ENCODE results near the gene COX7A2. TPM values are rescaled to one million over a fixed set of nuclear protein-coding genes. Genes with fewer than 3 reads are reported as not detected.

COX7A2 gene
- polyA plus RNA-seq, 1 donor (not counting 4 experiments of a cell fraction or from before 2014, with no cell fraction given) = 474 TPM

GRCh38 chr6:75209184-75209723, 34.3 kb downstream of the COX7A2 start:
- no peaks in the 10 kb centered on the region for H3K9me3 ChIP-seq (ENCODE audit: control insufficient read depth, low read depth, low read length)
- H3K9ac ChIP-seq (ENCODE audit: control insufficient read depth, extremely low read depth, insufficient read depth, low read length) = no peak overlapping the region
- H3K4me3 ChIP-seq (ENCODE audit: control insufficient read depth in 2 of 3, extremely low read depth in 1 of 3, insufficient read depth in 2 of 3, low read depth in 1 of 3, low read length in 3 of 3) = no peak overlapping the region
- no peaks in the 10 kb centered on the region for H4K20me1 ChIP-seq (ENCODE audit: control insufficient read depth, extremely low read depth, insufficient read depth, low read length)
- no peak overlapping the region for H3K4me2 ChIP-seq (ENCODE audit: control insufficient read depth, extremely low read depth, insufficient read depth, low read depth, low read length)
- H2AFZ ChIP-seq (ENCODE audit: control insufficient read depth, low read length) = no peak overlapping the region
- H3K36me3 ChIP-seq (ENCODE audit: control insufficient read depth in 2 of 2, extremely low read depth in 1 of 2, insufficient read depth in 2 of 2, low read length in 2 of 2) = no peaks in the 10 kb centered on the region
- no peak for FAIRE-seq
- H3K4me1 ChIP-seq (ENCODE audit: control insufficient read depth, extremely low read depth, insufficient read depth, low read length) = peaks cover 9% of the 10 kb centered on the region
- H3K27me3 ChIP-seq (ENCODE audit: control insufficient read depth, extremely low read depth, insufficient read depth, low read length) = no peaks in the 10 kb centered on the region
- peaks cover 12% of the 10 kb centered on the region for H3K79me2 ChIP-seq (ENCODE audit: control insufficient read depth, insufficient read depth, low read length)
- no peaks in the 10 kb centered on the region for H3K9me1 ChIP-seq (ENCODE audit: control insufficient read depth, extremely low read depth, insufficient read depth, low read length)
- DNase-seq (ENCODE audit: low read depth, low spot score) = no peak
- dilution Hi-C loops (cut with MboI; ENCODE audit: extremely low pct_ligation_motif_present, low sequenced_read_pairs) = no loop called here
- TF ChIP-seq EZH2 (IDR thresholded peaks at IDR 0.05; ENCODE audit: low read length) = no peak
- TF ChIP-seq, protein P1, sequence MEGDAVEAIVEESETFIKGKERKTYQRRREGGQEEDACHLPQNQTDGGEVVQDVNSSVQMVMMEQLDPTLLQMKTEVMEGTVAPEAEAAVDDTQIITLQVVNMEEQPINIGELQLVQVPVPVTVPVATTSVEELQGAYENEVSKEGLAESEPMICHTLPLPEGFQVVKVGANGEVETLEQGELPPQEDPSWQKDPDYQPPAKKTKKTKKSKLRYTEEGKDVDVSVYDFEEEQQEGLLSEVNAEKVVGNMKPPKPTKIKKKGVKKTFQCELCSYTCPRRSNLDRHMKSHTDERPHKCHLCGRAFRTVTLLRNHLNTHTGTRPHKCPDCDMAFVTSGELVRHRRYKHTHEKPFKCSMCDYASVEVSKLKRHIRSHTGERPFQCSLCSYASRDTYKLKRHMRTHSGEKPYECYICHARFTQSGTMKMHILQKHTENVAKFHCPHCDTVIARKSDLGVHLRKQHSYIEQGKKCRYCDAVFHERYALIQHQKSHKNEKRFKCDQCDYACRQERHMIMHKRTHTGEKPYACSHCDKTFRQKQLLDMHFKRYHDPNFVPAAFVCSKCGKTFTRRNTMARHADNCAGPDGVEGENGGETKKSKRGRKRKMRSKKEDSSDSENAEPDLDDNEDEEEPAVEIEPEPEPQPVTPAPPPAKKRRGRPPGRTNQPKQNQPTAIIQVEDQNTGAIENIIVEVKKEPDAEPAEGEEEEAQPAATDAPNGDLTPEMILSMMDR (optimal IDR thresholded peaks at IDR 0.05 in 1 of 3, IDR thresholded peaks at IDR 0.05 in 1 of 3, conservative IDR thresholded peaks at IDR 0.05 in 1 of 3; ENCODE audit: extremely low read depth in 1 of 3, insufficient read depth in 2 of 3, low read length in 3 of 3) = no peak
- H3K27ac ChIP-seq (ENCODE audit: control insufficient read depth, insufficient read depth, low read length) = no peak overlapping the region

- H3K4me3 ChIP-seq (ENCODE audit: control insufficient read depth in 2 of 3, extremely low read depth in 1 of 3, insufficient read depth in 2 of 3, low read depth in 1 of 3, low read length in 3 of 3) = peak overlapping the region in 2 of 3 experiments; percentile 16 to 50
Measured at GRCh38 chr6:75208298-75209183, 35.1 kb downstream of the COX7A2 start.

More at GRCh38 chr6:75208298-75209183, 35.1 kb downstream of the COX7A2 start:
- dilution Hi-C loops (cut with MboI; ENCODE audit: extremely low pct_ligation_motif_present, low sequenced_read_pairs) = no loop called here
- TF ChIP-seq, protein P1 (optimal IDR thresholded peaks at IDR 0.05 in 1 of 3, IDR thresholded peaks at IDR 0.05 in 1 of 3, conservative IDR thresholded peaks at IDR 0.05 in 1 of 3; ENCODE audit: extremely low read depth in 1 of 3, insufficient read depth in 2 of 3, low read length in 3 of 3) = peak; percentile 80 to 88 (median 81)
- TF ChIP-seq EZH2 (IDR thresholded peaks at IDR 0.05; ENCODE audit: low read length) = no peak
- Histone ChIP-seq H4K20me1 (ENCODE audit: control insufficient read depth, extremely low read depth, insufficient read depth, low read length) (no peaks in the 10 kb centered on the region), H3K27ac (ENCODE audit: control insufficient read depth, insufficient read depth, low read length) (no peak overlapping the region), H3K36me3 (ENCODE audit: control insufficient read depth in 2 of 2, extremely low read depth in 1 of 2, insufficient read depth in 2 of 2, low read length in 2 of 2) (no peaks in the 10 kb centered on the region), H3K9me1 (ENCODE audit: control insufficient read depth, extremely low read depth, insufficient read depth, low read length) (no peaks in the 10 kb centered on the region), H3K9ac (ENCODE audit: control insufficient read depth, extremely low read depth, insufficient read depth, low read length) (no peak overlapping the region), H2AFZ (ENCODE audit: control insufficient read depth, low read length) (peak overlapping the region; percentile 60), H3K4me2 (ENCODE audit: control insufficient read depth, extremely low read depth, insufficient read depth, low read depth, low read length) (peak overlapping the region; percentile 81), H3K9me3 (ENCODE audit: control insufficient read depth, low read depth, low read length) (no peaks in the 10 kb centered on the region), H3K4me1 (ENCODE audit: control insufficient read depth, extremely low read depth, insufficient read depth, low read length) (peaks cover 12% of the 10 kb centered on the region), H3K27me3 (ENCODE audit: control insufficient read depth, extremely low read depth, insufficient read depth, low read length) (no peaks in the 10 kb centered on the region), H3K79me2 (ENCODE audit: control insufficient read depth, insufficient read depth, low read length) (peaks cover 17% of the 10 kb centered on the region)
- DNase-seq (ENCODE audit: low read depth, low spot score) (no peak), FAIRE-seq (peak; percentile 73)

Data from keratinocyte (primary cell).